ENCODE measurements around the gene SMG9.
A peak's percentile ranks its signal among the peaks of the same experiment; 100 is the strongest.

Gene SMG9, protein sequence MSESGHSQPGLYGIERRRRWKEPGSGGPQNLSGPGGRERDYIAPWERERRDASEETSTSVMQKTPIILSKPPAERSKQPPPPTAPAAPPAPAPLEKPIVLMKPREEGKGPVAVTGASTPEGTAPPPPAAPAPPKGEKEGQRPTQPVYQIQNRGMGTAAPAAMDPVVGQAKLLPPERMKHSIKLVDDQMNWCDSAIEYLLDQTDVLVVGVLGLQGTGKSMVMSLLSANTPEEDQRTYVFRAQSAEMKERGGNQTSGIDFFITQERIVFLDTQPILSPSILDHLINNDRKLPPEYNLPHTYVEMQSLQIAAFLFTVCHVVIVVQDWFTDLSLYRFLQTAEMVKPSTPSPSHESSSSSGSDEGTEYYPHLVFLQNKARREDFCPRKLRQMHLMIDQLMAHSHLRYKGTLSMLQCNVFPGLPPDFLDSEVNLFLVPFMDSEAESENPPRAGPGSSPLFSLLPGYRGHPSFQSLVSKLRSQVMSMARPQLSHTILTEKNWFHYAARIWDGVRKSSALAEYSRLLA

GRCh38 chr19:43754503-43755255, at the start of gene SMG9:
Gene SMG9 (minus strand): TSS chr19:43754962. CDS start chr19:43750741, 4,221 bp downstream.
- DNase-seq, result peak; percentile 96

DNA sequence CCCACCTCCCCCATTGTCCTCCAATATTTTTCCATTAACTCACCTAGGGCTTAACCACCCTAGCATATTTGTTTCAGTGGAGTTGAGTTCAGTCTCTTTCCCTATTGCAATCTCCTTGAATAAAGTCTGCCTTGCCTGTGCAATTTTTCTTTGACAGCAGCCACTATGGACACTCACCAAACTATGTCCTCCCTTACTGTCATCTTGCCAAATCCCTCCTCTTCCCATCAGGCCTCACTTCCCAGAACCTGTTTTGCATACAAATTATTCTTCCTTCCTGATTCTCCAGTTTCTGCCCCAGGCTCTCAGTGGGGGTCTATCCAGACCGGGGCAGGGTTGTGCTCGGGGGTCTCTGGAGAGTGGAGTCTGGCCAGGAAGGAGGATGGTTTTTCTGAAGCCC, 49.7 kb upstream of the SMG9 start:
- DNase-seq, result no peak

GRCh38 chr19:43802216-43802951, 47.6 kb upstream of the SMG9 start, which contains the start of gene LYPD5:
Gene LYPD5 (minus strand): TSS chr19:43802447. CDS start chr19:43802380, 67 bp downstream.
- DNase-seq, result no peak

DNA sequence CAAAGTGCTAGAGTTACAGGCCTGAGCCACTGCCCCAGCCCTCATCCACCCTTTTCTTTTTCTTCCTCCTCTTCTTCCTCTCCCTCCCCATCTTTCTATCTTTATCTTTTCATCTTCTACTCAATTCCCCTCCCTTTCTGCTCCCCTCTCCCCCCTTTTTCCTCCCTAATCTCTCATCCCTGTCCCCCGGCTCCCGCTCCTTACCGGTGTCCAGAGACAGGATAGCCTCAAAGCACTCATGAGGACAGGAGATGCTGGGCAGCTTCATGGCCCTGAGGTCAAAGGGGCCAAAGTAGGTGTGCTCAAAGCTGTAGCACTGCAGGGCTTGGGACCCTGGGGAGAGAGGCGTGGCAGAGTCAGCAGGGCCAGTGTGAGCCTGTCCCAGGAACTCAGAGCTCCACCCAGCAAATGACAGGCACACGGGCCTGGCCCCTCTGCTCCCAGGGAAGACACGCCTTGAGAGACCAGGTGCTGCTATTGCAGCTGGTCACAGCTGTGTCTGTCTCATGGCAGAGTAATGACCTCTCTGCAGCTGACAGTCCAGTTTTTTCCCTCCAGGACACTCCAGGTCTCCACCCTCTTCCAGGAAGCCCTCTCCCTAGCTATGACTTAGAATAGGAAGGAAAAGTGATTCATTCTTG, 44.9 kb upstream of the SMG9 start:
- DNase-seq, result no peak

- DNase-seq, result no peak
Observed at GRCh38 chr19:43798546-43799409, 44.0 kb upstream of the SMG9 start.

- DNase-seq, result no peak
Observed at GRCh38 chr19:43798026-43798545, 43.3 kb upstream of the SMG9 start.

GRCh38 chr19:43797556-43797955, 42.8 kb upstream of the SMG9 start:
- no peak for DNase-seq

GRCh38 chr19:43797118-43797517, 42.4 kb upstream of the SMG9 start:
- DNase-seq, result no peak

- DNase-seq, result no peak
Observed at GRCh38 chr19:43790587-43790986, 35.8 kb upstream of the SMG9 start.

DNA sequence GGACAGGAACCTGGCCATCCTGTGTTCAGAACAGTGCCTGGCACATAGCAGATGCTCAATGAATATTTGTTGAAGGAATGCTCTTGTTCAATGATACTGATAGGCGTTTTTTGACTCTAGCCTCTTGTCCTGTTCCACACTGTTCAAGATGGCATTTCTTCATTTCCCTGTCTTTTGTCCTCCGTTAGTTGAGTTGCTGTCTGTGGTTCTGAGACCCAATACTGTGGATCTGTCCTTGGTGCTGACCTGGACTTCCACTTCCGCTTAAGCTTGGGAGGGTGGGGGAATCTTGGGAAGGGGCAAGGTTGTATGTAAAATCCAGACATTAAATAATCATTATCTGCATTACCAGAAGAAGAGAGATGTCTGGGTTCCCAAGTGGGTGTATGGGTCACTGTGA, 34.3 kb upstream of the SMG9 start:
- DNase-seq, result peak; percentile 21

GRCh38 chr19:43786665-43787064, 31.9 kb upstream of the SMG9 start:
- no peak for DNase-seq

GRCh38 chr19:43784981-43785808, 30.4 kb upstream of the SMG9 start:
- DNase-seq, result peak; percentile 44

GRCh38 chr19:43784241-43784980, 29.6 kb upstream of the SMG9 start:
- peak; percentile 73 for DNase-seq

DNA sequence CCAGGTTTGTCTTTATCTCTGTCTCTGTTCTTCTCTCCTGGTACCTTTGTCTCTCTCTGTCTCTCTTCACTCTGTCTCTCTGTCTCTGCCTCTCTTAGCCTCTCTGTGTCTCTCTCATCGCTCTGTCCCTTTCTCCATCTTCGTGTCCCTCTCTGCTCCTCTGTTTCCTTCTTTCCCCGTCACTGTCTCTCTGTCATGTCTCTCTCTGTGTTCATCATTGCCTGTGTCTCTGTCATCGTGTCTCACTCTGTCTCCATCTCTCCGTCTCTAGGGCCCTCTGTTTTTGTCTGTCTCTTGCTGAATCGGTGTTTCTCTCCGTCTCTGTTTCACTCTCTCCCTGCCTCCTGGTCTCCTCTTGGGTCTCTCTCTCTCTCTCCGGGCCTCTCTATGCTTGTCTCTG, 28.9 kb upstream of the SMG9 start:
- no peak for DNase-seq

DNA sequence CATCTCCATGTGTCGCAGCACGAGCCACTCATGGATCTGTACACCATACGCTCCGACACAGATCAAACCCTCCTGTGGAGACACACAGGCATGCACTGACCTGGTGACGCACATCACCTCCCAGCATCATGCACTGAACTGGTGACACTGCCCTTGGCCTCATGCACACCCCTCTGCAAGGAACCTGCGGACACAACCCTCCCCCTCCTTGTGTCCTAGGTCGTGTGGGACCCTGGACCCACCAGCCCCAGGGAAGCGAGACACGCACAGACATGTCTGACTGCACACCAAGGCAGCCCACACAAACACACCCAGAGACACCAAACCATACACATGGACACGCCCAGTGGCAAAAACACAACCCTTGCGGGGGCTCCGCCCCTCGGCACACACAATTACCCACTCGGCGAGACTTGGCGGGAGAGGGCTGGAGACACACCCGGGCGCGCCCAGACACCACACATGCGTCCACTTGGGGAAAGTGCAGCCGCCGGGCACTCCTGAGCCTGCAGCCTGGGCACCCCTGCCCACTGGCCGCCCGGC, 28.0 kb upstream of the SMG9 start:
- DNase-seq, result no peak

GRCh38 chr19:43782311-43782660, 27.5 kb upstream of the SMG9 start:
- DNase-seq, result no peak

GRCh38 chr19:43781630-43782310, 27.0 kb upstream of the SMG9 start:
- no peak for DNase-seq

DNA sequence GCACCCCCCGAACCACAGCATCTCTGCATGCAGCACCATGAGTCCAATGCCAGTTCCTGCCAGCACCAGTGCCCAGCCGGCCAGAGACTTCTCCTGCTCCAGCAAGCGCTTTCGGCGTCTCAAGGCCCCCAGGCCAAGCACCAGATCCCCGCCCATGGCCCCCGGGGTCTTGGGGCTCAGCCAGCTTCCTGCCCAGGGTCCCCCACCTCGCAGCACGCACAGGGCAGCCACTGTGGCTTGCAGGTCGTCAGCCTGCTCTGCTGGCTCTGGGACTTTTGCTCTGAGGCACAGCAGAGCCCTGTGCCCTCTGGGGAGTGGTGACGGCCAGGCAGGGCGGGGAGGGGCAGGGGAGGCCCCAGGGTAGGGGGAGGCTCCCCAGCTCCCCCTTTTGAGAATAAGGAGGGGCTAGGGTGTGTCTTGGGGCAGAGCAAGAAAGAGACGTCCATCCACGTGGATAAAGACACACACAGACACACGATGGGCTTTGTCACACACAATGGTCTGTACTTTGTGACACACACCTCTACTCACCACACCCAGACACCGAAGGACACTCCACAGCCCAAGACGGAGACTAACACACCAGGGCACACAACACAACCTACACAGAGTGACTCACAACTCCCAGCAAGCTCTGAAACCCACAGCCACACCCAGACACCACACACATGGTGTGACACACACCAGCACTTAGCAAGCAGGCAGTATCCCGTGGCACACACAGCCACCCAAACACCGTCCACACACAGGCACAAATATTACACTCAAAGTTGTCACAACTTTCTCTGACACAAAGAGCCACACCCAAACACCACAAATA, 26.2 kb upstream of the SMG9 start, which contains the start of gene KCNN4:
TSS of gene KCNN4 (minus strand) at position 268 of the 820 bp plus-strand sequence. CDS start at position 156, 112 bp downstream.
- DNase-seq, result peak; percentile 47
